Skeletal muscle tissue (tissue), 4 donors: ENCODE measurements around the gene KBTBD4. TPM values are rescaled to one million over a fixed set of nuclear protein-coding genes. Genes with fewer than 3 reads are reported as not detected.
A peak's percentile ranks its signal among the peaks of the same experiment; 100 is the strongest.

ENCODE experiments used
- H3K27ac ChIP-seq: one replicate; pipeline ENCODE4 v1.7.0; 2013; ENCODE audit warnings: mild to moderate bottlenecking, low read depth, low read length, inconsistent platforms
- H3K27me3 ChIP-seq, 3 donors: one replicate each; pipeline ENCODE4 v1.7.0; 2013; ENCODE audit warnings: low read length in 3 of 3; ENCODE audit not compliant: control insufficient read depth in 3 of 3, insufficient read depth in 3 of 3
- H3K36me3 ChIP-seq, 3 donors: one replicate each; pipeline ENCODE4 v1.7.0; 2013; ENCODE audit warnings: low read length in 3 of 3; ENCODE audit not compliant: control insufficient read depth in 3 of 3, insufficient read depth in 3 of 3
- H3K4me1 ChIP-seq, 3 donors: one replicate each; pipeline ENCODE4 v1.7.0; 2013; ENCODE audit warnings: low read length in 3 of 3, mild to moderate bottlenecking in 3 of 3; ENCODE audit not compliant: control insufficient read depth in 3 of 3, insufficient read depth in 3 of 3
- H3K4me3 ChIP-seq, 3 donors: one replicate each; pipeline ENCODE4 v1.7.0; 2013; ENCODE audit warnings: low read length in 3 of 3
- H3K9ac ChIP-seq, 3 donors: one replicate each; pipeline ENCODE4 v1.7.0; 2013; ENCODE audit warnings: low read length in 3 of 3, mild to moderate bottlenecking in 3 of 3, moderate library complexity in 2 of 3, low read depth in 1 of 3
- H3K9me3 ChIP-seq, 3 donors: one replicate each; pipeline ENCODE4 v1.7.0; 2013; ENCODE audit warnings: low read length in 3 of 3; ENCODE audit not compliant: control insufficient read depth in 3 of 3
- total RNA-seq: library from RNA; depleted of rRNA; stranded (reverse); fragments of >200 nt; gene quantifications from one replicate; pipeline ENCODE4 v1.2.3, GENCODE V29; 2014
- donor health status: Osteomylitis.

Gene KBTBD4
- 19.8 TPM for total RNA-seq

DNA sequence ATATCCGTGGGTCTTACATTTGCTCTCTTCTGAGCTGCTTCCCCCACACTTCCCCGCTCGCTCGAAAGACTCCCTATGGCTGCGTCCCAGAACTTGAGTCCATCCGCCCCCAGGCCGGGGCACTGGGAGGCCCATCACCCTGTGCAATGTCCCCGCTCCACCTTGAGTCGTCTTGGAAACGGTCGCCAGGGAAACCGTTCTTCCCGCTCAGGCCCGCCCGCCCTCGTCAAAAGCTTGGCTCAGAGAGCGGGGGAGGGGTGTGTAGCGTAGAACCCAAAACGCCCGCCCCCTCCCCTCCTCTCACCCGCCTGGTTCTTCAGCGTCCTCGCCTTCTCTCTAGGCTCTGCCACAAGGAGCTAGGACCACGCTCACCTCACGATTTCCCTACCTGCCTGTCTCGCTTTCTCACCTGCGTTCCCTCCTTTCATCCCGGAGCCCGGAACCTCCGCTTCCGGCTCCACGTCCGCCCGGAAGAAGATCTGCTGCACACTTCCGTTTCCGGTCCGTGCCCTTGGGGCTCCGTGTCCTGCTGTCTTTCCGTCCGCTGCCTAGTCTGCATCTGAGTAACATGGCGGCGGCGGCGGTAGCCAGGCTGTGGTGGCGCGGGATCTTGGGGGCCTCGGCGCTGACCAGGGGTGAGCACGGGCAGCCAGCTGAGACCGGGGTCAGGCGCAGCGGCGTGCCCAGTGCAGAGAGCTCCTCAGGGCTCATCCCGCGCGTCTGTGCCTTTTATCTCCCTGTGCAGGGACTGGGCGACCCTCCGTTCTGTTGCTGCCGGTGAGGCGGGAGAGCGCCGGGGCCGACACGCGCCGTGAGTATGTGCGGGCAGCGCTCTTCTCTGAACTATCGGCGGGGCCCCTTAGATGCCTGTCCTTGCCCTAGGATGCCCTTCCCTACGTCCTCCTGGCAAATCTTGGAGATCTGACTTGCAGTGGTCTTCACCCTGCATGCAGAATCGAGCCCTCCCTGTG lies at the start of gene KBTBD4, which contains the start of gene NDUFS3:
TSS of gene KBTBD4 (minus strand) at position 447 of the 971 bp plus-strand sequence. CDS start at position 428, 19 bp downstream.
TSS of gene NDUFS3 (plus strand) at position 551 of the 971 bp plus-strand sequence. CDS start at position 569, 18 bp downstream.
- Histone ChIP-seq H3K4me1 (peaks cover 27 to 39% (median 28%) of the 10 kb centered on the region in 3 donors), H3K27me3 (no peaks in the 10 kb centered on the region), H3K27ac (peak within 1 kb of the TSS; percentile 84), H3K9me3 (no peaks in the 10 kb centered on the region), H3K36me3 (peaks cover 54 to 59% (median 58%) of the 10 kb centered on the region in 3 donors), H3K4me3 (peak within 1 kb of the TSS; percentile 82 to 97 (median 97)), H3K9ac (peak within 1 kb of the TSS; percentile 85 to 99 (median 89))

- H3K9ac ChIP-seq: no peak overlapping the region
- H3K4me3 ChIP-seq: no peak overlapping the region
- peaks cover 26 to 65% (median 62%) of the 10 kb centered on the region in 3 donors for H3K36me3 ChIP-seq
- no peaks in the 10 kb centered on the region for H3K4me1 ChIP-seq
- H3K27me3 ChIP-seq: no peaks in the 10 kb centered on the region
- H3K27ac ChIP-seq: no peak overlapping the region
- H3K9me3 ChIP-seq: no peaks in the 10 kb centered on the region
Measured at GRCh38 chr11:47628026-47628425, 49.3 kb upstream of the KBTBD4 start.

- H3K9ac ChIP-seq: no peak overlapping the region
- no peaks in the 10 kb centered on the region for H3K27me3 ChIP-seq
- H3K27ac ChIP-seq: no peak overlapping the region
- H3K36me3 ChIP-seq: peaks cover 33 to 66% (median 65%) of the 10 kb centered on the region in 3 donors
- no peak overlapping the region for H3K4me3 ChIP-seq
- H3K9me3 ChIP-seq: no peaks in the 10 kb centered on the region
- no peaks in the 10 kb centered on the region for H3K4me1 ChIP-seq
Measured at GRCh38 chr11:47626234-47626633, 47.5 kb upstream of the KBTBD4 start.

DNA sequence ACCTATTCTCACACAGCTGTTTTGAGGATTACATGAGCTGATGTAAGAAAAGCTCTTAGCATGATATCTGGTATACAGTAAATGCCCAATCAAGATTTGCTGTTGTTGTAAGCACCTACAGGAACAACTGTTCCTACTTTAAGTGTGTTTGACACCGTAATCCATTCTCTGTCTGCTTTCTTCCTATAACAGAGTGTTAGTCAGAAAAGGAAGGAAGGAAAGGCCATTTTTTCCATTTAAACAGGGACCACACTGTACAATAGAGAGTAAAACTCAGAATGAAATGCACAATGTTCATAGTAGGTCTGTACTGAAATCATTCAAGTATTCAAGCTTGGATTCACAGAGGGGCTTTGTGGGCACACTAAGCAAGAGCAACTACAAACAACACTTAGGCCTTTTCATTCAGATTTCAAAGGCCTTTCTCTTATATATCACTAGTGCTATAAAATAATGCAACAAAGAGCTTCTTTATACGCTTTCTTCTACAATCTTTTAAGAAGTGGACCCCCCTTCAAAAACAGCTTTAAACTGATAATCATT lies 42.1 kb upstream of the KBTBD4 start:
- Histone ChIP-seq H3K4me3 (no peak overlapping the region), H3K27ac (no peak overlapping the region), H3K4me1 (no peaks in the 10 kb centered on the region), H3K9me3 (no peaks in the 10 kb centered on the region), H3K27me3 (no peaks in the 10 kb centered on the region), H3K9ac (no peak overlapping the region), H3K36me3 (peaks cover 29 to 55% (median 51%) of the 10 kb centered on the region in 3 donors)

- H3K9me3 ChIP-seq: no peaks in the 10 kb centered on the region
Measured at GRCh38 chr11:47617417-47617809, 38.6 kb upstream of the KBTBD4 start.

GRCh38 chr11:47616726-47617416 lies 38.1 kb upstream of the KBTBD4 start:
- Histone ChIP-seq H3K4me3 (no peak overlapping the region), H3K27me3 (no peaks in the 10 kb centered on the region), H3K36me3 (peaks cover 13 to 30% (median 24%) of the 10 kb centered on the region in 3 donors), H3K9me3 (no peaks in the 10 kb centered on the region), H3K4me1 (no peaks in the 10 kb centered on the region), H3K27ac (no peak overlapping the region), H3K9ac (no peak overlapping the region)

More at GRCh38 chr11:47617417-47617809, 38.6 kb upstream of the KBTBD4 start:
- Histone ChIP-seq H3K27me3 (no peaks in the 10 kb centered on the region), H3K36me3 (peaks cover 18 to 35% (median 29%) of the 10 kb centered on the region in 3 donors), H3K27ac (no peak overlapping the region), H3K9ac (no peak overlapping the region), H3K4me1 (no peaks in the 10 kb centered on the region), H3K4me3 (no peak overlapping the region)

- Histone ChIP-seq H3K36me3 (peaks cover 4 to 17% (median 17%) of the 10 kb centered on the region in 3 donors), H3K27ac (no peak overlapping the region), H3K9me3 (no peaks in the 10 kb centered on the region)
Measured at GRCh38 chr11:47615249-47615648, 36.5 kb upstream of the KBTBD4 start.

GRCh38 chr11:47611348-47611794 lies 32.6 kb upstream of the KBTBD4 start:
- Histone ChIP-seq H3K36me3 (peaks cover 0 to 11% (median 0%) of the 10 kb centered on the region in 3 donors), H3K4me1 (peaks cover 3 to 14% (median 3%) of the 10 kb centered on the region in 3 donors), H3K9ac (no peak overlapping the region), H3K4me3 (no peak overlapping the region), H3K27me3 (no peaks in the 10 kb centered on the region), H3K27ac (no peak overlapping the region), H3K9me3 (no peaks in the 10 kb centered on the region)

More at GRCh38 chr11:47615249-47615648, 36.5 kb upstream of the KBTBD4 start:
- Histone ChIP-seq H3K4me1 (peaks cover 0 to 3% (median 0%) of the 10 kb centered on the region in 3 donors), H3K4me3 (no peak overlapping the region), H3K27me3 (no peaks in the 10 kb centered on the region), H3K9ac (no peak overlapping the region)

GRCh38 chr11:47609675-47610074 lies 30.9 kb upstream of the KBTBD4 start:
- H3K9me3 ChIP-seq: no peaks in the 10 kb centered on the region
- H3K4me3 ChIP-seq: no peak overlapping the region
- H3K4me1 ChIP-seq: peaks cover 3 to 14% (median 3%) of the 10 kb centered on the region in 3 donors
- no peak overlapping the region for H3K27ac ChIP-seq
- no peak overlapping the region for H3K9ac ChIP-seq
- H3K27me3 ChIP-seq: no peaks in the 10 kb centered on the region
- H3K36me3 ChIP-seq: peaks cover 0 to 11% (median 0%) of the 10 kb centered on the region in 3 donors
